IMR-90 (cell line): ENCODE measurements around the gene TEX2. TPM values are rescaled to one million over a fixed set of nuclear protein-coding genes. Genes with fewer than 3 reads are reported as not detected.

Source experiments
- ATAC-seq: fragments of 200-7000 bp; cut with Tn5 transposase; 2 replicates; pipeline ENCODE4 v1.9.1; 2020; ENCODE audit warnings: low read depth, mild to moderate bottlenecking, moderate library complexity
- BruUV-seq: library from RNA; stranded (reverse); fragments of 400-500 nt; replicated peaks from 2 replicates; lab custom pipeline; 2021; lab: Mats Ljungman, UMichigan
- CTCF ChIA-PET: fragments of 300-600 bp; formaldehyde crosslinking; extraction: SDS; loops from one replicate; lab custom pipeline; 2021; ENCODE audit warnings: antibody characterized with exemption; lab: Yijun Ruan, JAX
- POLR2A ChIA-PET: fragments of 300-600 bp; sonication (Branson Sonifier 250); formaldehyde crosslinking; loops from one replicate; lab custom pipeline; 2022; ENCODE audit warnings: antibody characterized with exemption; ENCODE audit not compliant: unreplicated experiment; lab: Charles Lee
- DNase-seq: peaks from one replicate; pipeline ENCODE4 v3.0.0; 2013
- H2AFZ ChIP-seq: replicated peaks from 2 replicates; pipeline ENCODE3; 2013; ENCODE audit warnings: low read length, mild to moderate bottlenecking; ENCODE audit not compliant: poor library complexity
- H2AK5ac ChIP-seq: 2 replicates; pipeline ENCODE4 v1.6.1; 2013; ENCODE audit warnings: low read depth, low read length, inconsistent platforms
- H2AK9ac ChIP-seq: replicated peaks from 2 replicates; pipeline ENCODE3; 2013; ENCODE audit warnings: mild to moderate bottlenecking, low read depth, low read length, moderate library complexity; ENCODE audit not compliant: poor library complexity
- H2BK120ac ChIP-seq: 2 replicates; pipeline ENCODE4 v1.6.1; 2013; ENCODE audit warnings: low read depth, low read length, inconsistent platforms
- H2BK15ac ChIP-seq: 3 replicates; pipeline ENCODE4 v1.6.1; 2013; ENCODE audit warnings: low read depth, low read length, inconsistent platforms
- H2BK20ac ChIP-seq: 2 replicates; pipeline ENCODE4 v1.6.1; 2013; ENCODE audit warnings: low read depth, mild to moderate bottlenecking, inconsistent platforms, low read length, moderate library complexity
- H2BK5ac ChIP-seq: 2 replicates; pipeline ENCODE4 v1.6.1; 2013; ENCODE audit warnings: mild to moderate bottlenecking, low read depth, low read length, inconsistent platforms; ENCODE audit not compliant: poor library complexity, severe bottlenecking
- H3K14ac ChIP-seq: replicated peaks from 2 replicates; pipeline ENCODE4 v1.6.1; 2013; ENCODE audit warnings: low read depth, low read length, inconsistent platforms
- H3K18ac ChIP-seq: 2 replicates; pipeline ENCODE4 v1.6.1; 2013; ENCODE audit warnings: low read depth, low read length, control low read depth
- H3K23ac ChIP-seq: 2 replicates; pipeline ENCODE4 v1.6.1; 2013; ENCODE audit warnings: low read depth, low read length, inconsistent platforms
- H3K27ac ChIP-seq: 2 replicates; pipeline ENCODE4 v1.5.1; 2013; ENCODE audit warnings: mild to moderate bottlenecking, control low read depth, low read length; ENCODE audit not compliant: insufficient read depth
- H3K27me3 ChIP-seq: 2 replicates; pipeline ENCODE4 v1.6.1; 2013; ENCODE audit warnings: low read length; ENCODE audit not compliant: control insufficient read depth, insufficient read depth
- H3K36me3 ChIP-seq: 2 replicates; pipeline ENCODE4 v1.6.1; 2013; ENCODE audit warnings: low read length, mixed read lengths; ENCODE audit not compliant: control insufficient read depth, insufficient read depth
- H3K4ac ChIP-seq: 2 replicates; pipeline ENCODE4 v1.6.1; 2013; ENCODE audit warnings: low read depth, low read length, inconsistent platforms
- H3K4me1 ChIP-seq: 2 replicates; pipeline ENCODE4 v1.6.1; 2013; ENCODE audit warnings: low read length, mixed read lengths; ENCODE audit not compliant: control insufficient read depth, insufficient read depth
- H3K4me2 ChIP-seq: 2 replicates; pipeline ENCODE4 v1.6.1; 2013; ENCODE audit warnings: low read depth, mild to moderate bottlenecking, control low read depth, low read length, moderate library complexity
- H3K4me3 ChIP-seq: 2 replicates; pipeline ENCODE4 v1.5.1; 2013; ENCODE audit warnings: low read depth, mild to moderate bottlenecking, control low read depth, low read length, moderate library complexity; ENCODE audit not compliant: insufficient read depth
- H3K56ac ChIP-seq: 2 replicates; pipeline ENCODE4 v1.6.1; 2013; ENCODE audit warnings: low read length, inconsistent platforms; ENCODE audit not compliant: insufficient read depth; ENCODE audit errors: extremely low read depth
- H3K79me1 ChIP-seq, 2 experiments: 2 replicates each; pipeline ENCODE4 v1.6.1; 2013; ENCODE audit warnings: low read length in 2 of 2, inconsistent platforms in 1 of 2, low read depth in 1 of 2
- H3K9ac ChIP-seq: 2 replicates; pipeline ENCODE4 v1.6.1; 2013; ENCODE audit warnings: low read depth, low read length, control low read depth
- H3K9me1 ChIP-seq: 2 replicates; pipeline ENCODE4 v1.6.1; 2013; ENCODE audit warnings: low read length, inconsistent platforms; ENCODE audit not compliant: insufficient read depth
- H3K9me3 ChIP-seq: 2 replicates; pipeline ENCODE4 v1.6.1; 2013; ENCODE audit warnings: low read length; ENCODE audit not compliant: control insufficient read depth, insufficient read depth
- H4K20me1 ChIP-seq: 2 replicates; pipeline ENCODE4 v1.6.1; 2013; ENCODE audit warnings: low read length, inconsistent platforms; ENCODE audit not compliant: insufficient read depth
- H4K5ac ChIP-seq: 2 replicates; pipeline ENCODE4 v1.6.1; 2013; ENCODE audit warnings: mild to moderate bottlenecking, low read depth, low read length, control low read depth
- H4K8ac ChIP-seq, 2 experiments: 2 replicates each; pipeline ENCODE4 v1.6.1; 2013; ENCODE audit warnings: low read depth in 2 of 2, low read length in 2 of 2, control low read depth in 1 of 2, inconsistent platforms in 1 of 2
- H4K91ac ChIP-seq: 2 replicates; pipeline ENCODE4 v1.6.1; 2013; ENCODE audit warnings: low read depth, low read length, inconsistent platforms; ENCODE audit not compliant: insufficient read depth
- BHLHE40 ChIP-seq: fragments of 150-350 bp; IDR thresholded peaks from 2 replicates; pipeline ENCODE4 v1.6.1; 2016; ENCODE audit warnings: mild to moderate bottlenecking, low read depth, low read length
- CEBPB ChIP-seq: IDR thresholded peaks from 2 replicates; pipeline ENCODE4 v1.6.1; 2012; ENCODE audit warnings: low read depth, low read length, improper control_type of control experiment
- CHD1 ChIP-seq: IDR thresholded peaks from 2 replicates; pipeline ENCODE4 v1.6.1; 2012; ENCODE audit warnings: low read depth, low read length, improper control_type of control experiment
- CTCF ChIP-seq: conservative IDR thresholded peaks from 2 replicates; pipeline ENCODE4 v1.5.1; 2012; ENCODE audit warnings: mild to moderate bottlenecking, low read depth, low read length, improper control_type of control experiment
- ELK1 ChIP-seq: fragments of 150-350 bp; IDR thresholded peaks from 2 replicates; pipeline ENCODE4 v1.6.1; 2016; ENCODE audit warnings: low read depth, mild to moderate bottlenecking, low read length, moderate library complexity, borderline replicate concordance
- FOS ChIP-seq: fragments of 150-350 bp; IDR thresholded peaks from 2 replicates; pipeline ENCODE4 v1.6.1; 2016; ENCODE audit warnings: low read depth, low read length
- MAFK ChIP-seq: IDR thresholded peaks from 2 replicates; pipeline ENCODE4 v1.6.1; 2012; ENCODE audit warnings: low read depth, low read length, improper control_type of control experiment
- MAZ ChIP-seq: IDR thresholded peaks from 2 replicates; pipeline ENCODE4 v1.6.1; 2012; ENCODE audit warnings: low read depth, mild to moderate bottlenecking, low read length, improper control_type of control experiment, moderate library complexity, borderline replicate concordance
- MXI1 ChIP-seq: IDR thresholded peaks from 2 replicates; pipeline ENCODE4 v1.6.1; 2012; ENCODE audit warnings: low read depth, mild to moderate bottlenecking, low read length, moderate library complexity, borderline replicate concordance
- NFE2L2 ChIP-seq: fragments of 150-350 bp; IDR thresholded peaks from 2 replicates; pipeline ENCODE4 v1.6.1; 2016; ENCODE audit warnings: low read depth, mild to moderate bottlenecking, low read length
- POLR2A ChIP-seq: IDR thresholded peaks from 2 replicates; pipeline ENCODE4 v1.6.1; 2012; ENCODE audit warnings: mild to moderate bottlenecking, low read depth, low read length
- RAD21 ChIP-seq: IDR thresholded peaks from 2 replicates; pipeline ENCODE4 v1.6.1; 2012; ENCODE audit warnings: low read length, improper control_type of control experiment
- RCOR1 ChIP-seq: IDR thresholded peaks from 2 replicates; pipeline ENCODE4 v1.6.1; 2012; ENCODE audit warnings: mild to moderate bottlenecking, low read length, improper control_type of control experiment; ENCODE audit not compliant: insufficient replicate concordance
- RFX5 ChIP-seq: IDR thresholded peaks from 2 replicates; pipeline ENCODE4 v1.8.0; 2012; ENCODE audit warnings: low read depth, mild to moderate bottlenecking, low read length, moderate library complexity
- SMC3 ChIP-seq: fragments of 150-350 bp; IDR thresholded peaks from 2 replicates; pipeline ENCODE4 v1.6.1; 2016; ENCODE audit warnings: low read depth, mild to moderate bottlenecking, antibody characterized with exemption, low read length, moderate library complexity
- WGBS, 2 experiments: methylation state at CpG; one replicate each; pipeline versions ENCODE4 v1.1.5 to v1.1.7; 2013; ENCODE audit warnings: missing lambda C conversion rate in 2 of 2; ENCODE audit not compliant: insufficient read length in 1 of 2; ENCODE audit errors: extremely low coverage in 2 of 2; 5-methylcytosine and 5-hydroxymethylcytosine counted together
- dilution Hi-C: fragments of 300-500 bp; cut with HindIII; formaldehyde crosslinking; loops from one replicate; pipeline ENCODE4 v1.14.3; 2018; ENCODE audit warnings: low sequenced_read_pairs; ENCODE audit not compliant: unreplicated experiment
- in situ Hi-C: fragments of 300-500 bp; cut with MboI; formaldehyde crosslinking; loops from 3 replicates; pipeline ENCODE4 v1.14.3; 2019; ENCODE audit warnings: low sequenced_read_pairs, inconsistent platforms, mixed read lengths
- intact Hi-C: fragments of 100-400 bp; cut with micrococcal nuclease; formaldehyde crosslinking; loops from 2 replicates; pipeline ENCODE4 v1.10.0; 2022
- polyA plus RNA-seq, 3 experiments: library from polyadenylated mRNA; depleted of rRNA; stranded (reverse); fragments of >200 nt; gene quantifications; 2 replicates each; pipeline ENCODE4 v1.2.3, GENCODE V29; 2012; ENCODE audit warnings: low replicate concordance in 1 of 3
- total RNA-seq: library from RNA; depleted of rRNA; stranded (reverse); fragments of >200 nt; gene quantifications from 2 replicates; pipeline ENCODE4 v1.2.3, GENCODE V29; 2012
- TF ChIP-seq, protein P1 (sequence below): fragments of 150-350 bp; IDR thresholded peaks from 2 replicates; pipeline ENCODE4 v1.6.1; 2017; ENCODE audit warnings: mild to moderate bottlenecking, antibody characterized with exemption, low read length, low read depth

TEX2 gene
- total and polyA plus RNA-seq, 2 of the 4 experiments (the other 2 are of a cell fraction), result 18.2 to 21.9 TPM

DNA sequence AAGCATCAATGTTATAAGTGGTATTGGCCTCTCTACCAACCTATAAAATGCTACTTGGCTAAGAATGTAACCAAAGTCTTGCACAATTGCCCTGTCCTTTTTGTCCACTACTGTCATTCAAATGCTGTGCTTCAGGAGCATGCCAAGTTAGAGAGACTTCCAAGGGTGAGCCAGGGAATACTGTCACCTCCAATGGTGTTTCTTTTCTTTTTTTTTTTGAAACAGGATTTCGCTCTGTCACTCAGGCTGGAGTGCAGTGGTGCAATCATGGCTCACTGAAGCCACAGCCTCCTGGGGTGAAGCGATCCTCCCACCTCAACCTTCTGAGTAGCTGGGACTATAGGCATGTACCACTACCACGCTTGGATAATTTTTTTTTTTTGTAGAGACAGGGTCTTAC lies 89.4 kb downstream of the TEX2 start:
- no peak overlapping the region for H4K91ac ChIP-seq
- DNase-seq (no peak), ATAC-seq (no peak)
- H3K23ac ChIP-seq, result no peak overlapping the region
- H3K79me1 ChIP-seq, result 0 out of 4 replicates have a peak, but pooled peaks cover 0 to 3% of the 10 kb centered on the region in 2 experiments
- H3K27ac ChIP-seq, result no peak overlapping the region
- dilution Hi-C loops, result no loop called here
- no peak overlapping the region for H3K9ac ChIP-seq
- H2AK5ac ChIP-seq, result no peak overlapping the region
- peaks cover 4% of the 10 kb centered on the region for H3K9me1 ChIP-seq
- TF ChIP-seq CEBPB (no peak), BHLHE40 (no peak), MXI1 (no peak), RAD21 (no peak), FOS (no peak), MAZ (no peak), CTCF (no peak), RFX5 (no peak), NFE2L2 (no peak), CHD1 (no peak), ELK1 (no peak), MAFK (no peak), SMC3 (no peak), POLR2A (no peak), RCOR1 (no peak)
- TF ChIP-seq, protein P1, sequence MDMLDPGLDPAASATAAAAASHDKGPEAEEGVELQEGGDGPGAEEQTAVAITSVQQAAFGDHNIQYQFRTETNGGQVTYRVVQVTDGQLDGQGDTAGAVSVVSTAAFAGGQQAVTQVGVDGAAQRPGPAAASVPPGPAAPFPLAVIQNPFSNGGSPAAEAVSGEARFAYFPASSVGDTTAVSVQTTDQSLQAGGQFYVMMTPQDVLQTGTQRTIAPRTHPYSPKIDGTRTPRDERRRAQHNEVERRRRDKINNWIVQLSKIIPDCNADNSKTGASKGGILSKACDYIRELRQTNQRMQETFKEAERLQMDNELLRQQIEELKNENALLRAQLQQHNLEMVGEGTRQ, result no peak
- POLR2A ChIA-PET, result no interaction called here
- no peak overlapping the region for H2AK9ac ChIP-seq
- no peak overlapping the region for H3K18ac ChIP-seq
- intact Hi-C loops, result no loop called here
- no TSS peak for BruUV-seq
- in situ Hi-C loops, result no loop called here
- no peak overlapping the region for H4K5ac ChIP-seq
- H3K56ac ChIP-seq, result no peak overlapping the region
- H2BK120ac ChIP-seq, result no peak overlapping the region
- no peak overlapping the region for H3K4me3 ChIP-seq
- H3K4me2 ChIP-seq, result no peak overlapping the region
- peaks cover 7% of the 10 kb centered on the region; the same call in 1 of the 2 replicates for H3K36me3 ChIP-seq
- no peaks in the 10 kb centered on the region for H3K27me3 ChIP-seq
- H3K4me1 ChIP-seq, result peaks cover 2% of the 10 kb centered on the region; the same call in 1 of the 2 replicates
- H4K20me1 ChIP-seq, result no peaks in the 10 kb centered on the region
- no peak overlapping the region for H3K14ac ChIP-seq
- H4K8ac ChIP-seq, result no peak overlapping the region
- H3K9me3 ChIP-seq, result no peaks in the 10 kb centered on the region
- CTCF ChIA-PET, result no interaction called here
- no CpG with 5 or more reads among the region's 3 CpGs for WGBS, 2 experiments
- H2BK15ac ChIP-seq, result no peak overlapping the region
- no peak overlapping the region for H2BK5ac ChIP-seq
- H2BK20ac ChIP-seq, result no peak overlapping the region
- H2AFZ ChIP-seq, result no peak overlapping the region
- H3K4ac ChIP-seq, result no peak overlapping the region
